IMR-90 (cell line): ENCODE data around the gene ARID3C. TPM values are rescaled to one million over a fixed set of nuclear protein-coding genes. Genes with fewer than 3 reads are reported as not detected.

Source experiments
- ATAC-seq: fragments of 200-7000 bp; cut with Tn5 transposase; 2 replicates; pipeline ENCODE4 v1.9.1; 2020; ENCODE audit warnings: low read depth, mild to moderate bottlenecking, moderate library complexity
- BruUV-seq: library from RNA; stranded (reverse); fragments of 400-500 nt; replicated peaks from 2 replicates; lab custom pipeline; 2021; lab: Mats Ljungman, UMichigan
- CTCF ChIA-PET: fragments of 300-600 bp; formaldehyde crosslinking; extraction: SDS; loops from one replicate; lab custom pipeline; 2021; ENCODE audit warnings: antibody characterized with exemption; lab: Yijun Ruan, JAX
- POLR2A ChIA-PET: fragments of 300-600 bp; sonication (Branson Sonifier 250); formaldehyde crosslinking; loops from one replicate; lab custom pipeline; 2022; ENCODE audit warnings: antibody characterized with exemption; ENCODE audit not compliant: unreplicated experiment; lab: Charles Lee
- DNase-seq: peaks from one replicate; pipeline ENCODE4 v3.0.0; 2013
- H2AFZ ChIP-seq: replicated peaks from 2 replicates; pipeline ENCODE3; 2013; ENCODE audit warnings: low read length, mild to moderate bottlenecking; ENCODE audit not compliant: poor library complexity
- H2AK5ac ChIP-seq: 2 replicates; pipeline ENCODE4 v1.6.1; 2013; ENCODE audit warnings: low read depth, low read length, inconsistent platforms
- H2AK9ac ChIP-seq: replicated peaks from 2 replicates; pipeline ENCODE3; 2013; ENCODE audit warnings: mild to moderate bottlenecking, low read depth, low read length, moderate library complexity; ENCODE audit not compliant: poor library complexity
- H2BK120ac ChIP-seq: 2 replicates; pipeline ENCODE4 v1.6.1; 2013; ENCODE audit warnings: low read depth, low read length, inconsistent platforms
- H2BK15ac ChIP-seq: 3 replicates; pipeline ENCODE4 v1.6.1; 2013; ENCODE audit warnings: low read depth, low read length, inconsistent platforms
- H2BK20ac ChIP-seq: 2 replicates; pipeline ENCODE4 v1.6.1; 2013; ENCODE audit warnings: low read depth, mild to moderate bottlenecking, inconsistent platforms, low read length, moderate library complexity
- H2BK5ac ChIP-seq: 2 replicates; pipeline ENCODE4 v1.6.1; 2013; ENCODE audit warnings: mild to moderate bottlenecking, low read depth, low read length, inconsistent platforms; ENCODE audit not compliant: poor library complexity, severe bottlenecking
- H3K14ac ChIP-seq: replicated peaks from 2 replicates; pipeline ENCODE4 v1.6.1; 2013; ENCODE audit warnings: low read depth, low read length, inconsistent platforms
- H3K18ac ChIP-seq: 2 replicates; pipeline ENCODE4 v1.6.1; 2013; ENCODE audit warnings: low read depth, low read length, control low read depth
- H3K23ac ChIP-seq: 2 replicates; pipeline ENCODE4 v1.6.1; 2013; ENCODE audit warnings: low read depth, low read length, inconsistent platforms
- H3K27ac ChIP-seq: 2 replicates; pipeline ENCODE4 v1.5.1; 2013; ENCODE audit warnings: mild to moderate bottlenecking, control low read depth, low read length; ENCODE audit not compliant: insufficient read depth
- H3K27me3 ChIP-seq: 2 replicates; pipeline ENCODE4 v1.6.1; 2013; ENCODE audit warnings: low read length; ENCODE audit not compliant: control insufficient read depth, insufficient read depth
- H3K36me3 ChIP-seq: 2 replicates; pipeline ENCODE4 v1.6.1; 2013; ENCODE audit warnings: low read length, mixed read lengths; ENCODE audit not compliant: control insufficient read depth, insufficient read depth
- H3K4ac ChIP-seq: 2 replicates; pipeline ENCODE4 v1.6.1; 2013; ENCODE audit warnings: low read depth, low read length, inconsistent platforms
- H3K4me1 ChIP-seq: 2 replicates; pipeline ENCODE4 v1.6.1; 2013; ENCODE audit warnings: low read length, mixed read lengths; ENCODE audit not compliant: control insufficient read depth, insufficient read depth
- H3K4me2 ChIP-seq: 2 replicates; pipeline ENCODE4 v1.6.1; 2013; ENCODE audit warnings: low read depth, mild to moderate bottlenecking, control low read depth, low read length, moderate library complexity
- H3K4me3 ChIP-seq: 2 replicates; pipeline ENCODE4 v1.5.1; 2013; ENCODE audit warnings: low read depth, mild to moderate bottlenecking, control low read depth, low read length, moderate library complexity; ENCODE audit not compliant: insufficient read depth
- H3K56ac ChIP-seq: 2 replicates; pipeline ENCODE4 v1.6.1; 2013; ENCODE audit warnings: low read length, inconsistent platforms; ENCODE audit not compliant: insufficient read depth; ENCODE audit errors: extremely low read depth
- H3K79me1 ChIP-seq, 2 experiments: 2 replicates each; pipeline ENCODE4 v1.6.1; 2013; ENCODE audit warnings: low read length in 2 of 2, inconsistent platforms in 1 of 2, low read depth in 1 of 2
- H3K9ac ChIP-seq: 2 replicates; pipeline ENCODE4 v1.6.1; 2013; ENCODE audit warnings: low read depth, low read length, control low read depth
- H3K9me1 ChIP-seq: 2 replicates; pipeline ENCODE4 v1.6.1; 2013; ENCODE audit warnings: low read length, inconsistent platforms; ENCODE audit not compliant: insufficient read depth
- H3K9me3 ChIP-seq: 2 replicates; pipeline ENCODE4 v1.6.1; 2013; ENCODE audit warnings: low read length; ENCODE audit not compliant: control insufficient read depth, insufficient read depth
- H4K20me1 ChIP-seq: 2 replicates; pipeline ENCODE4 v1.6.1; 2013; ENCODE audit warnings: low read length, inconsistent platforms; ENCODE audit not compliant: insufficient read depth
- H4K5ac ChIP-seq: 2 replicates; pipeline ENCODE4 v1.6.1; 2013; ENCODE audit warnings: mild to moderate bottlenecking, low read depth, low read length, control low read depth
- H4K8ac ChIP-seq, 2 experiments: 2 replicates each; pipeline ENCODE4 v1.6.1; 2013; ENCODE audit warnings: low read depth in 2 of 2, low read length in 2 of 2, control low read depth in 1 of 2, inconsistent platforms in 1 of 2
- H4K91ac ChIP-seq: 2 replicates; pipeline ENCODE4 v1.6.1; 2013; ENCODE audit warnings: low read depth, low read length, inconsistent platforms; ENCODE audit not compliant: insufficient read depth
- BHLHE40 ChIP-seq: fragments of 150-350 bp; IDR thresholded peaks from 2 replicates; pipeline ENCODE4 v1.6.1; 2016; ENCODE audit warnings: mild to moderate bottlenecking, low read depth, low read length
- CHD1 ChIP-seq: IDR thresholded peaks from 2 replicates; pipeline ENCODE4 v1.6.1; 2012; ENCODE audit warnings: low read depth, low read length, improper control_type of control experiment
- CTCF ChIP-seq: conservative IDR thresholded peaks from 2 replicates; pipeline ENCODE4 v1.5.1; 2012; ENCODE audit warnings: mild to moderate bottlenecking, low read depth, low read length, improper control_type of control experiment
- ELK1 ChIP-seq: fragments of 150-350 bp; IDR thresholded peaks from 2 replicates; pipeline ENCODE4 v1.6.1; 2016; ENCODE audit warnings: low read depth, mild to moderate bottlenecking, low read length, moderate library complexity, borderline replicate concordance
- FOS ChIP-seq: fragments of 150-350 bp; IDR thresholded peaks from 2 replicates; pipeline ENCODE4 v1.6.1; 2016; ENCODE audit warnings: low read depth, low read length
- MAFK ChIP-seq: IDR thresholded peaks from 2 replicates; pipeline ENCODE4 v1.6.1; 2012; ENCODE audit warnings: low read depth, low read length, improper control_type of control experiment
- MAZ ChIP-seq: IDR thresholded peaks from 2 replicates; pipeline ENCODE4 v1.6.1; 2012; ENCODE audit warnings: low read depth, mild to moderate bottlenecking, low read length, improper control_type of control experiment, moderate library complexity, borderline replicate concordance
- MXI1 ChIP-seq: IDR thresholded peaks from 2 replicates; pipeline ENCODE4 v1.6.1; 2012; ENCODE audit warnings: low read depth, mild to moderate bottlenecking, low read length, moderate library complexity, borderline replicate concordance
- POLR2A ChIP-seq: IDR thresholded peaks from 2 replicates; pipeline ENCODE4 v1.6.1; 2012; ENCODE audit warnings: mild to moderate bottlenecking, low read depth, low read length
- RAD21 ChIP-seq: IDR thresholded peaks from 2 replicates; pipeline ENCODE4 v1.6.1; 2012; ENCODE audit warnings: low read length, improper control_type of control experiment
- RCOR1 ChIP-seq: IDR thresholded peaks from 2 replicates; pipeline ENCODE4 v1.6.1; 2012; ENCODE audit warnings: mild to moderate bottlenecking, low read length, improper control_type of control experiment; ENCODE audit not compliant: insufficient replicate concordance
- RFX5 ChIP-seq: IDR thresholded peaks from 2 replicates; pipeline ENCODE4 v1.8.0; 2012; ENCODE audit warnings: low read depth, mild to moderate bottlenecking, low read length, moderate library complexity
- SMC3 ChIP-seq: fragments of 150-350 bp; IDR thresholded peaks from 2 replicates; pipeline ENCODE4 v1.6.1; 2016; ENCODE audit warnings: low read depth, mild to moderate bottlenecking, antibody characterized with exemption, low read length, moderate library complexity
- WGBS, 2 experiments: methylation state at CpG; one replicate each; pipeline versions ENCODE4 v1.1.5 to v1.1.7; 2013; ENCODE audit warnings: missing lambda C conversion rate in 2 of 2; ENCODE audit not compliant: insufficient read length in 1 of 2; ENCODE audit errors: extremely low coverage in 2 of 2; 5-methylcytosine and 5-hydroxymethylcytosine counted together
- dilution Hi-C: fragments of 300-500 bp; cut with HindIII; formaldehyde crosslinking; loops from one replicate; pipeline ENCODE4 v1.14.3; 2018; ENCODE audit warnings: low sequenced_read_pairs; ENCODE audit not compliant: unreplicated experiment
- in situ Hi-C: fragments of 300-500 bp; cut with MboI; formaldehyde crosslinking; loops from 3 replicates; pipeline ENCODE4 v1.14.3; 2019; ENCODE audit warnings: low sequenced_read_pairs, inconsistent platforms, mixed read lengths
- intact Hi-C: fragments of 100-400 bp; cut with micrococcal nuclease; formaldehyde crosslinking; loops from 2 replicates; pipeline ENCODE4 v1.10.0; 2022
- polyA plus RNA-seq, 3 experiments: library from polyadenylated mRNA; depleted of rRNA; stranded (reverse); fragments of >200 nt; gene quantifications; 2 replicates each; pipeline ENCODE4 v1.2.3, GENCODE V29; 2012; ENCODE audit warnings: low replicate concordance in 1 of 3
- total RNA-seq: library from RNA; depleted of rRNA; stranded (reverse); fragments of >200 nt; gene quantifications from 2 replicates; pipeline ENCODE4 v1.2.3, GENCODE V29; 2012

ARID3C gene
- total and polyA plus RNA-seq, 2 of the 4 experiments (the other 2 are of a cell fraction): 0.07 TPM; not detected in 1

- Histone ChIP-seq H2BK15ac (no peak overlapping the region), H3K27me3 (peaks cover 55% of the 10 kb centered on the region), H3K9me1 (0 out of 2 replicates have a peak, but pooled peaks cover 4% of the 10 kb centered on the region), H3K36me3 (peaks cover 5% of the 10 kb centered on the region; the same call in 1 of the 2 replicates), H3K4me2 (no peak overlapping the region), H3K14ac (no peak overlapping the region), H4K8ac (no peak overlapping the region), H2AK9ac (no peak overlapping the region), H2BK120ac (no peak overlapping the region), H3K9ac (no peak overlapping the region), H2AK5ac (no peak overlapping the region), H3K56ac (no peak overlapping the region), H3K4ac (no peak overlapping the region), H2BK20ac (no peak overlapping the region), H3K79me1 (peaks cover under 1 to 15% of the 10 kb centered on the region in 2 experiments; a peak in 3 of 4 replicates), H3K18ac (no peak overlapping the region), H3K23ac (no peak overlapping the region; the same call in 1 of the 2 replicates), H2AFZ (no peak overlapping the region), H4K5ac (no peak overlapping the region), H4K91ac (no peak overlapping the region), H3K27ac (no peak overlapping the region), H4K20me1 (peaks cover 9% of the 10 kb centered on the region; the same call in 1 of the 2 replicates), H2BK5ac (no peak overlapping the region), H3K4me1 (0 out of 2 replicates have a peak, but pooled peaks cover 2% of the 10 kb centered on the region), H3K9me3 (no peaks in the 10 kb centered on the region), H3K4me3 (no peak overlapping the region)
- ChIA-PET POLR2A (no interaction called here), CTCF (no interaction called here)
- dilution Hi-C loops: no loop called here
- ATAC-seq (no peak), DNase-seq (no peak)
- 33% methylated on average over 2 of the region's 5 CpGs; no CpG with 5 or more reads in 1 of the 2 experiments for WGBS, 2 experiments
- intact Hi-C loops: no loop called here
- in situ Hi-C loops: no loop called here
- BruUV-seq: no TSS peak
- TF ChIP-seq MAZ: no peak
- no peak for TF ChIP-seq BHLHE40
- no peak for TF ChIP-seq CTCF
- TF ChIP-seq CHD1: no peak
- no peak for TF ChIP-seq MXI1
- no peak for TF ChIP-seq POLR2A
- TF ChIP-seq MAFK: no peak
- no peak for TF ChIP-seq FOS
- TF ChIP-seq SMC3: no peak
- TF ChIP-seq RCOR1: no peak
- TF ChIP-seq ELK1: no peak
- no peak for TF ChIP-seq RAD21
- no peak for TF ChIP-seq RFX5
Observed at GRCh38 chr9:34630402-34631154, 1.7 kb upstream of the ARID3C start.
